A204.1 (cell line): Measurements from ENCODE around the gene GNL1.
"Not testable (repeated sequence)": the region's sequence is repeated elsewhere in the genome, so short reads cannot be mapped to it uniquely, and the experiment has no call there.

ENCODE experiments used
- FAIRE-seq: peaks from 2 replicates; lab custom pipeline; 2012; peaks lifted over from hg19 to GRCh38; lab: Jason Lieb, UNC

Gene GNL1

GRCh38 chr6:30556066-30556905, at the start of gene GNL1:
TSS of gene GNL1 (minus strand) at chr6:30556489. CDS start at chr6:30556203, 286 bp downstream.
- no peak for FAIRE-seq

GRCh38 chr6:30603961-30604360, 47.7 kb upstream of the GNL1 start:
- no peak for FAIRE-seq

- FAIRE-seq, result no peak
Observed at GRCh38 chr6:30601815-30602641, 45.7 kb upstream of the GNL1 start.

GRCh38 chr6:30601436-30601814, 45.1 kb upstream of the GNL1 start:
- FAIRE-seq, result no peak

GRCh38 chr6:30600451-30600961, 44.2 kb upstream of the GNL1 start:
- no peak for FAIRE-seq

DNA sequence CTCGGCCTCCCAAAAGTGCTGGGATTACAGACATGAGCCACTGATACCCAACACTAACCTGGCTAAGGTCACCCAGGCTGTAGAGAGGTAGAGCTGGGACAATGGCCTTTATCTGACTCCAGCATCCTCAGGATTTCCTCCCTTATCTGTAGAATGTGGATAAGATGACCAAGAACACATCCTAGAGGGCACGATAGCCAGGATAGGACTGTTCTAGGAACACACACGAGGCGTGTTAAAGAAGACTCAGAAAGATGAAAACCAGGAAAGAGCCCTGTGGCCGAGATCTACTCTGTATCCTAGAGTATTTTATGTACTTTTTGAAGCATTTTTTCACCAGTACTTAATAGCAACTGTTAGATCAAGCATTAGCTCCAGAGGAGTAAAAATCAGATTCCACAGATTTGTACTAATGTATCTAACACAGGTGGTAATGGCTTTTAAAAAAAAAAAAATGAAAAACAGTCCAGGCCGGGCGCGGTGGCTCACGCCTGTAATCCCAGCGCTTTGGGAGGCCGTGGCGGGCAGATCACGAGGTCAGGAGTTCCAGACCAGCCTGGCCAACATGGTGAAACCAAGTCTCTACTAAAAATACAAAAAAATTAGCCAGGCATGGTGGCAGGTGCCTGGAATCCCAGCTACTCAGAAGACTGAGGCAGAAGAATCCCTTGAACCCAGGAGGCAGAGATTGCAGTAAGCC, 43.5 kb upstream of the GNL1 start:
- FAIRE-seq, result no peak

GRCh38 chr6:30598912-30599624, 42.8 kb upstream of the GNL1 start:
- FAIRE-seq, result no peak

GRCh38 chr6:30597315-30598144, 41.2 kb upstream of the GNL1 start:
- FAIRE-seq, result not testable (repeated sequence)

DNA sequence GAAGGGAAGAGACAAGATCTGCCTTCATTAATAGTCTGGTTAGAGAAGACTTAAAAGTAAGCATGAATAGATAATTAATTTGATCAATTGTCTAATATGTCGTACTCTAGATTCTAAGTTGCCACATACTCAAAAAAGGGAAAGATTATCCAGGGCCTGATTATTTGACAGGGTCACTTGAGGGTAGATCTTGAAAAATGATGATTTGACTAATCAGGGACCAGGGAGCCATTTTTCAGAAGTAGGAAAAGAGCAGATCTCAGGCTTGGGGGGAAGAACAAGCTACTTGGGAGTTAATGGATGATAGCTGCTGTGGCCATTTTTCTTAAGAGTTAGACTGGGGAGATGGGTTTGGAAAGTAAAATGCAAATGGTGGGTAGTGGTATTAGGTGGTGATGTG, 36.0 kb upstream of the GNL1 start:
- FAIRE-seq, result no peak

- FAIRE-seq, result no peak
Observed at GRCh38 chr6:30591008-30591407, 34.7 kb upstream of the GNL1 start.

DNA sequence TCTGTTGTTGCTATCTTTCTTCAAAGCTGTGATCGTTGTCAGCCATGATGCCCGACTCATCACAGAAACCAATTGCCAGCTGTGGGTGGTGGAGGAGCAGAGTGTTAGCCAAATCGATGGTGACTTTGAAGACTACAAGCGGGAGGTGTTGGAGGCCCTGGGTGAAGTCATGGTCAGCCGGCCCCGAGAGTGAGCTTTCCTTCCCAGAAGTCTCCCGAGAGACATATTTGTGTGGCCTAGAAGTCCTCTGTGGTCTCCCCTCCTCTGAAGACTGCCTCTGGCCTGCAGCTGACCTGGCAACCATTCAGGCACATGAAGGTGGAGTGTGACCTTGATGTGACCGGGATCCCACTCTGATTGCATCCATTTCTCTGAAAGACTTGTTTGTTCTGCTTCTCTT, 34.2 kb upstream of the GNL1 start:
- FAIRE-seq, result no peak

DNA sequence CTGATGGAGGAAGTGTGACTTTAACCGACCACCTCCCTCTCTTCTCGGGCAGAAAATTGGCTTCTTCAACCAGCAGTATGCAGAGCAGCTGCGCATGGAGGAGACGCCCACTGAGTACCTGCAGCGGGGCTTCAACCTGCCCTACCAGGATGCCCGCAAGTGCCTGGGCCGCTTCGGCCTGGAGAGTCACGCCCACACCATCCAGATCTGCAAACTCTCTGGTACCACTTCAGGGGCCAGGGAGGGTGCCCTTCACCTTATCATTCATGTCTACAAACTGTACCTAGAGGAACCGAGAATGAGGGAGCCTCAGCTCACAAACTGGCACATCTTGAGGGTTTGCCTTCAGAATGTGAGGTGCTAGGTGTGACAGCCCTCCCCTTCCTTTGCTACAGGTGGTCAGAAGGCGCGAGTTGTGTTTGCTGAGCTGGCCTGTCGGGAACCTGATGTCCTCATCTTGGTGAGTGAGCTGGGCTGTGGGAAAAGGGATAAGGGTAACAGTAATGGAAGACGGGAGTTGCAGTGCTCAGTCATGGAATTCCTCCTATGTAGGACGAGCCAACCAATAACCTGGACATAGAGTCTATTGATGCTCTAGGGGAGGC, 33.6 kb upstream of the GNL1 start:
- FAIRE-seq, result no peak

DNA sequence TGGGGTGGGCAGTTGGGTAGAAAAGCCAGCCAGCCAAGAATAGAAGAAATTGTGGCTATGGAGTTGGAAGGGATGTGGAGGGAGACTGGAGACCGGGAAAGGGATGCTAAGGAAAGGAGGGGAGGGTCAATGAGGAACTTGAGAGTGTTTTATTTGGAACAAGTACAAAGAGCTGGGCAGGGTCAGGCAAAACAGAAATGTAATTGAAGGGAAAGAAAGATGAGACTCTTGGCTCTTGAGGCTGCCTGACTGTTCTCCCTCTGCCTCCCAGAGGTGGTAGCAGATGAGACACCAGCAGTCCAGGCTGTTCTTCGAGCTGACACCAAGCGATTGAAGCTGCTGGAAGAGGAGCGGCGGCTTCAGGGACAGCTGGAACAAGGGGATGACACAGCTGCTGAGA, 27.6 kb upstream of the GNL1 start:
- no peak for FAIRE-seq

GRCh38 chr6:30578051-30578450, 21.8 kb upstream of the GNL1 start:
- FAIRE-seq, result no peak

DNA sequence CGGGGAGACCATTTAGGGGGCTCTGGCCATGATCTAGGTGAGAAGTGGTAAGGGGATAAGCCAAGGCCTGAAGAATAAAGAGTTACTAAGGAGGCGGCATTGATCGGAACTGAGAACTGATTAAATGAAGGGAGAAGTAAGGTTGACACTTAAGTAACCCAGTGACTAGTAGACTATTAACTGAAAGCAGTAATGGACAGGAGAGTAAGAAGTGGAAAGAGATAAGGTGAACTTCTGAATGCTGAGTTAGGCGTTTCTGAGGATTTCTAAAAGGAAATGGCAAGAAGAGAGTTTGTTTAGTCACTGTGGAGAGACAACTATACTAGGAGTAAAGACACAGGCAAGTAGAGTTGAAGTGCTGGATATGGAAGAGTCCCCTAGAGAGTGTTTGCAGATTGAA, 16.8 kb upstream of the GNL1 start:
- FAIRE-seq, result no peak

DNA sequence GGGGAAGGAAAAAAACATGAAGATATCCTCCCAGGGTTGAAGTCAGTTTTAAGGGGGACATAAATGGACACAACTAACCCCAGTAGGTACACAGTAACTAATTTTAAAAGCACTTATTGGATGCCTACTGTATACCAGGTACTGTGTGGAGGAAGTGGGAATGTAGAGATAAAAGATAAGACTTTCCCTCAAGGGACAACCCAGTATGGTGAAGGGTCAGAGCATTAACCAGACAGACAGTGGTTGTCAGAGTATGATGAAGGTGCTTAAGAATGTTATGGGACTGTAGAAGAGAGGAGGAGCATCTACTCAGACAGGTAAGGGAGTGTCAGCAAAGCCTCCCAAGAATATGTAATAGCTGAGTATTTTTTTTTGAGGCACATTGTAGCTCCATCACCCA, 15.9 kb upstream of the GNL1 start:
- no peak for FAIRE-seq

DNA sequence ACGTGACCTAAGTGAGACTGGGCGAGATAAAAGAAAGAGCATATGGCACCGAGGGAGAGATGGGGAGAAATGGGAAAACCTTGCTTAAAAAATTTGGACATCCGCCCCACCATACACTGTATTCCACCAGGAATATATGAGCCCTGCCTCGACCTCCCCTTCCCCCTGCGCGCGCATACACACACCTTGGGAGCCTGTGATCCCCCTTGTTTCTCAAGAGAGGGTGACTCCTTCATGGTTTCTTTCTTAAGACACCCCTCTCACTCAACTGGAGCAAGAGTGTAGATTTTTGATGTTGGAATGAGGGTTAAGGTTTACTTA, 15.4 kb upstream of the GNL1 start:
- no peak for FAIRE-seq

DNA sequence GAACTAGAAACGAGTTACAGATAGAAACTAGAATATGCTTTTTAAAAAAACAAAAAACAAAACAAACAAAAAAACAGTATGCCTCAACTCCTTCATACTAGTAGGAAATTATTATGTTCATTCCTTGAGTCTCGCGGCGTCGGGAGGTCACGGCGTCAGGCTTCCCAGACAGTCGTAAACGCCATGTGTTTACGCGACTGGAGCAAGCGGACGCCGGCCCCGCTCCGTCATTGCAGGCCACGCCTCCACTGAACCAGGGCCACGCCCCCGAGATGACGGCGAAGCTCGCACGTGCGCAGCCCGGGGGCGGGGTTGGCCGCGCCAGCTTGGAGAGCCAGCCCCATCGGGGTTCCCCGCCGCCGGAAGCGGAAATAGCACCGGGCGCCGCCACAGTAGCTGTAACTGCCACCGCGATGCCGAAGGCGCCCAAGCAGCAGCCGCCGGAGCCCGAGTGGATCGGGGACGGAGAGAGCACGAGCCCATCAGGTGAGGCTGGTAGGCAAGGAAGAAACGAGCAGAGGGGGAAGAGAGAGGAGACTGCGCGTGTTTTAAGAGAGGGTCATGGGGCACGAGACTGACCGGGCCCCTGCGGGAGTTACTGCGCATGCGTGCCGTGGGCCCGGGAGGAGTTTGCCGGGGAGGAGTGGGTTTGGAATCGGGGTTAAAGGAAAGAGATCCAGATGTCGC, 14.9 kb upstream of the GNL1 start, which contains the start of gene ABCF1:
Gene ABCF1, plus strand, starts transcription at position 368 of the 687 bp plus-strand sequence. Its CDS starts 46 bp downstream, at position 414.
- peak; percentile 77 for FAIRE-seq

DNA sequence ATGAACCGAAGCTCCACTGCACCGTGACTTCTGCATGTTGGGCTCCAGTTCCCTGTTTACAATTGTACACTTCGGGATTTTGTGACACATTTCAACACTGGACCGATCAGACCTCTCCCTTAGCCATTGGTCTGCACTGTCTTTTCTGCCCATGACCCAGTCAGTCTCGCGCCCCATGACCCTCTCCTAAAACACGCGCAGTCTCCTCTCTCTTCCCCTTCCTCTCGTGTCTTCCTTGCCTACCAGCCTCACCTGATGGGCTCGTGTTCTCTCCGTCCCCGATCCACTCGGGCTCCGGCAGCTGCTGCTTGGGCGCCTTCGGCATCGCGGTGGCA, 14.4 kb upstream of the GNL1 start:
- FAIRE-seq, result no peak

DNA sequence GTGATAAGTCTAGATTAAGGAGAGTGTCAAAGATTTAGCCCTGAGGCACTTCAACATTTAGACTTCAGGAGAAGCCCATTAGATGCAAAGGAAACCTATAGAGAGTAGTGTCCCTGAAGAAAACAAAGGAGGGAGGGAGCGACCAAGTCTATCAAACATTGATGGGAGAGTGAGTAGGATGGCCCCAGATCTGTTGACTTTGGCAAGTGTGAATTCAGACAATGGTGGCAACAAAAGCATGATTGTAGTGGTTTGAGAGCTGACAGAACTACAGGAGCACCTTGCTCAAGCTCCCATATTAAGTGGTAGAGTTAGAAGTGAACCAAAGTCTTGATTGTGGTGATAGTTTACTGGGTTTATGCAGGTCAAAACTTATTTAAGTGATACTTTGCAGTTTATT, 14.0 kb upstream of the GNL1 start:
- no peak for FAIRE-seq
